ENCODE results near the gene VPREB1.
"Not testable (repeated sequence)": the region's sequence is repeated elsewhere in the genome, so short reads cannot be mapped to it uniquely, and the experiment has no call there.

Gene VPREB1

DNA sequence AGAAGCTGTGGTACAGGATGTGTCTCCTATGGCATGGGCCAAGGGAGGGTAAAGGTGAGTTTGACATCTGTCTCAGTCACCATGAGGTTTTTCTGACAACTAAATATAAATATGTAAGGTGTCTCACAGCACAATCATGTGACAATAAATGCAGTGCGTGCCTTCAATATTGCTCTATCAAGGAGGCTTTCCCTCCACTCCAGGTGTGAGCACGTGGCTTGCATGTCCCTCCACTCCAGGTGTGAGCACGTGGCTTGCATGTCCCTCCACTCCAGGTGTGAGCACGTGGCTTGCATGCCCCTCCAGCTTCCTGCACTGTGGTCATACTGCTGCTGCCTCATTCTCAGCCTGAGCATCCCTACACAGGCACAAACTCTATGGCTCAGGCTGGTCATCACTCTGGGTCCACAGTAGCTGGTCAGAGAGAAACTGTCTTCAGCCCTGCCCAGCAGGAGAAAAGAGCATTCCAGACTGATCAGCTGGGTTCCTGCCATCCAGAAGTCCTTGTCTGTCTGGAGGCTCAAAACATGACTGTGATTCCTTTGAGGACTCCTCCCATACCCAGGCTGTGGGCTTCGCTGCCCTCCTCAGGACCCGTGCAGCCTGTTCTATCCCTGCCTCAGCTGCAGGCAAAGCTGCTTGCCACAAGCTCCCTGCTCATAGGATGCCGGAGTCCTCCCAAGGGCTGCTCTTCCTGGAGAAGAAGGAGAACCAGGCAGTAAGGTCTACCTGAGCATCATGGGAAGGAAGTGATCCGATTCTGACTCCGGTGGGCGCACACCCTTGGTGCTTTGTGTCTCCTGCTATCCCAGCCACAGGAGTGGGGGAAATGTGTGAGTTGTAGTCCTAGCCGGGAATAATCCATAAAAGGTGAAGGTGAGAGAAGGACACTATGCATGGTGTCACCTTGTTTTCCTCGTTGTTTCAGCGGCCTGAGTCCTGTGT, 33.4 kb upstream of the VPREB1 start:
- no peak for DNase-seq
- intact Hi-C loops (cut with DNase I) = no loop called here

- intact Hi-C loops (cut with DNase I) = no loop called here
- DNase-seq = no peak
Measured at GRCh38 chr22:22213231-22213630, 31.4 kb upstream of the VPREB1 start.

GRCh38 chr22:22214819-22215329, 29.7 kb upstream of the VPREB1 start:
- DNase-seq = no peak

GRCh38 chr22:22215659-22216449, 28.7 kb upstream of the VPREB1 start:
- DNase-seq = no peak
- intact Hi-C loops (cut with DNase I) = no loop called here

More at GRCh38 chr22:22214819-22215329, 29.7 kb upstream of the VPREB1 start:
- intact Hi-C loops (cut with DNase I) = no loop called here

- DNase-seq = no peak
- intact Hi-C loops (cut with DNase I) = no loop called here
Measured at GRCh38 chr22:22216450-22216959, 28.1 kb upstream of the VPREB1 start.

GRCh38 chr22:22218302-22218701, 26.3 kb upstream of the VPREB1 start:
- intact Hi-C loops (cut with DNase I) = no loop called here
- DNase-seq = no peak

DNA sequence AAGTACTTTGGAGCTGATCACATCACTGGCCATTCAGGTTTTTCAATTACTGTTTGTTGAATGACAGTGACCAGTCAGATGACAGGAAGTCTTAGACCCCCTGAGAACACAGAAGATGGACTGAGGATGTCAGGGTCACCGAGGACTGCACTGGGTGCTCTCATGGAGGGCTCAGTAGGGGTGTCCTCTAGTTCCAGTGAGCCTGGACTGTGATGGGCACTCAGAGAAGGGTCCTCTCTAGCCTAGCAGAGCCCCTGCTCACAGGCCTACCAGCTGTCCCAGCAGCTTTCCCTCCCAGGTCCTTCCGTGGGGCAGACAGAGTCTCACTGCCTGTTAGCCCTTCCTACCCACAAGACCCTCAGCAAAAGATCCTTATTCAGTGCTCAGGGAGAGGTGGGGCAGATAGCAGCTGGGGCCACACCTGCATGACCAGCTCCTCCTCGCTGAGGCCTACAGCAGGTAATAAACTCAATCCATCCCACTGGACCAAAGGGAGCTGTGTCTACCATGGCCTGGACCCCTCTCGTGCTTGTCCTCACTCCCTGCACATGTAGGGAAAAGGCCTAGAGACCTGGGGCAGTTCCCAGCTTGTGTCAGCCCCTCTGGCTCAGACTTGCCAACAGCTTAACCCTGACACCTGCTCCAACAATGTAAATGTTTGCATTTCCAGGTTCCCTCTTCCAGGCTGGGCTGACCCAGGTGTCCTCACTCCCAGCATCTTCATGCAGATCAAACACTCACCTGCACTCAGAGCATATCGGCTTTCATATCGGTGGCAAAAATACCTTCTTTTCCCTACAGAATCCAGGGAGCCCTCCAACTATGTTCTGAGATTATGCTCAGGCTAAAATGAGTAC, 25.2 kb upstream of the VPREB1 start:
- intact Hi-C loops (cut with DNase I) = no loop called here
- DNase-seq = no peak

GRCh38 chr22:22221043-22221442, 23.5 kb upstream of the VPREB1 start:
- intact Hi-C loops (cut with DNase I); DNase-seq: not testable (repeated sequence)

DNA sequence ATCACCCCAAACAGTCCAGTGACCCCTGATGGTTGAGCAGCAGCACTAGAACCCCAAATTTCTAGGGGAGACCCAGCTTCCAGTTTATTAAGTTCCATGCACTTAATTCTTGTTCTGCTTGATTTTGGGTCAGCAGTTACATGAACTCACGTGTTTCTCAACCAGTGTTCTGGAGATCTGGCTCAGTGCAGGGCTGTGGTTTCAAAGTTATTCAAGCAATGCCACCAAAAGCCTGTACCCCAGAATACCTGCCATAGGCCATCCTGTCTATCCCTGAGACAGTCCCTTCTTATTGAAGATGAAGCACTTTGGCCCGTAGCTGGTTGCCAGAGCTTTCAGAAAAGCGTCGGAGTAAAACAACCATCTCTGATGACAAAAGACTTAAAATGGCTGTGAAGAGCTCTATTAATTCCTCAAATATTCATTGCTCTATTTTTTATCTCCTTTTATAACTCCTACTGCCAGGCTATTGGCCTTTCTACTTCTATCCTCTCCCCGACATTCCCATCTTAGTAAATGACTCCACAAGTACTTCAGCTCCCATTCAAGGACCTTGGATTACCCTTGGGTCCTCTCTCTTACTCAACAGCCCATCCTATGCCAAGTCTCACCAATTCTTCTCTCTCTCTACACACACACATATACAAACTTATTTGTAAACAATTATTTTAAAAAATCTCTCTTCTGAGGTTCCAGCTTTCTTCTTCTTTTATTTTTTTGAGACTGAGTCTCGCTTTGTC, 18.0 kb upstream of the VPREB1 start:
- intact Hi-C loops (cut with DNase I) = no loop called here
- no peak for DNase-seq

DNA sequence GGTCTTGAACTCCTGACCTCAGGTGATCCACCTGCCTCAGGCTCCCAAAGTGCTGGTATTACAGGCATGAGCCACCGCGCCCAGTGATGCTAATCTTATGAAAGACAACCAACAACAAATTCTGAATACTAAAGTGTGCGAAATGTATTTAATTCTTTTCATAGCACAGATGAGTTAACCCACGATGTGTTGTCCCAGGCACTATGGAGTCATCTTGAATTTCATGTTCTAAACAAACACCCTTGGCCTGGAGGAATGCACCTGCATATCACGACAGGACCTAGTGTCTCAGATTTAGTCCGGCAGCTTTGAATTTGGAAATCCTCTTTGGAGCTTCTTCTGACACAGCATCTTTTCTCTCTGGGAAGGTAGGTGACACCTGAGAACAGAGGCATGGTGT, 16.2 kb upstream of the VPREB1 start:
- DNase-seq = no peak
- intact Hi-C loops (cut with DNase I) = no loop called here

- intact Hi-C loops (cut with DNase I) = no loop called here
Measured at GRCh38 chr22:22228921-22229320, 15.7 kb upstream of the VPREB1 start.

GRCh38 chr22:22229683-22230420, 14.7 kb upstream of the VPREB1 start:
- DNase-seq = no peak
- intact Hi-C loops (cut with DNase I) = no loop called here

More at GRCh38 chr22:22228921-22229320, 15.7 kb upstream of the VPREB1 start:
- no peak for DNase-seq

GRCh38 chr22:22230438-22230837, 14.1 kb upstream of the VPREB1 start:
- no peak for DNase-seq
- intact Hi-C loops (cut with DNase I) = no loop called here

DNA sequence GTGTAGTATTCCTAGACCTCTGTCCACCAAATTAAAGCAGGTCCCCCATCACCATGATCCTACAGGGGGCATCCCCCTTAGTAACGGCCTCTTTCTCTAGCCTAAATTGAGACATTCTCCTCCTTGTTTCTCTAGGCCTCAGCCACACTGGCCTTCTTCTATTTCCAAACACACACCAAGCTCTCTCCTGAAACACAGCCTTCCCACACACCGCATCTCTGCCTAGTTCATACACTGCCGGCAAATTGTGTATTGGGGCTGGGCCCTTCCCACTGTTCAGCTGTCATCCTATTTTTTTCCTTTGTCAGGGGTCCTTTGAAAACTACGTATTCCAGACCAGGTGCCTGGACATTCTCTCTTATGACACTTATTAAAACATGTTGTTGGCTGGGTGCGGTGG, 11.5 kb upstream of the VPREB1 start:
- intact Hi-C loops (cut with DNase I) = no loop called here
- no peak for DNase-seq

DNA sequence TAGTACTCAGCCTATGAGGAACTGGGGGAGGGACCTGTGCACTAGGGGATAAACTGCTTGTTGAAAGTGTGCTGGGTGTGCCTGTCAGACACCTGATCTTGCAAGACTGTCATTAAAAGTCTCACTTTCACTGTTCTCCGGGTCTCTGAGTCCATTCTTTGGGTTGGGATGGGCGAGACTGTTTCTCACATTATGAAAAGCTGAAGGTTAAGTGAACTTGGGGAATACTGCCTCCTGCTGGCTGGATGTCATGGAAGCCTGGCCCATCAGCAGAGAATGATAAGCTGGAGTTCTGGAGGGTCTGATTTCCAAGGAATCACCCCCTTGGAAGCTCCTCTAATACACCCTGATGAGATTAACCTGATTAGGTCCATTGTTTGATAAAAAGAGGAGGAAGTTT, 9.0 kb upstream of the VPREB1 start:
- DNase-seq = peak in 2 of 10 donors; percentile 31 to 37
- intact Hi-C loops (cut with DNase I) = loop anchor here (5.0 kb wide), 1 partner anchor 173 kb away; no protein-coding TSS in a partner anchor

DNA sequence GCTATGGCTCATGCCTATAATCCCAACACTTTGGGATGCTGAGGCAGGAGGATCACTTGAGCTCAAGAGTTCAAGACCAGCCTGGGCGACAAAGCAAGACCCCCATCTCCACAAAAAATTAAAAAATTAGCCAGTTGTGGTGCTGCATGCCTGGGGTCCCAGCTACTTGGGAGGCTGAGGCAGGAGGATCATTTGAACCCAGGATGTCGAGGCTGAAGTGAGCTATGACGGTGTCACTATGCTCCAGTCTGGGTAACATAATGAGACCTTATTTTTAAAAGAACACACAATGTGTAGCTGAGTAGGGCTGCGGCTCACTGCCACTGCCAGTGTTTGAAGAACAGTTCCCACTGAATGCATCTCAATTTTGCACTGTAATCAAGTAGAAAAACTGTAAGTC, 7.1 kb upstream of the VPREB1 start:
- intact Hi-C loops (cut with DNase I) = loop anchor here (5.0 kb wide), 1 partner anchor 175 kb away; no protein-coding TSS in a partner anchor
- DNase-seq = no peak

GRCh38 chr22:22239311-22239939, 5.2 kb upstream of the VPREB1 start:
- intact Hi-C loops (cut with DNase I) = loop anchor here (5.0 kb wide), 1 partner anchor 177 kb away; no protein-coding TSS in a partner anchor

GRCh38 chr22:22241554-22241898, 3.1 kb upstream of the VPREB1 start:
- DNase-seq = no peak
- intact Hi-C loops (cut with DNase I) = no loop called here

More at GRCh38 chr22:22239311-22239939, 5.2 kb upstream of the VPREB1 start:
- DNase-seq = no peak
